WTC11 (cell line): Measurements from ENCODE around the gene IDH3A.
"Not testable (repeated sequence)": the region's sequence is repeated elsewhere in the genome, so short reads cannot be mapped to it uniquely, and the experiment has no call there.

Experiments
- CREM ChIP-seq: sonication (generic); formaldehyde crosslinking; IDR thresholded peaks from 2 replicates; pipeline ENCODE4 v1.8.1; 2022; ENCODE audit warnings: mild to moderate bottlenecking, missing genetic modification reagents, moderate library complexity
- FOXJ3 ChIP-seq: sonication (generic); formaldehyde crosslinking; IDR thresholded peaks from 2 replicates; pipeline ENCODE4 v1.9.0; 2021; ENCODE audit warnings: missing genetic modification reagents, mild to moderate bottlenecking, borderline replicate concordance
- JUN ChIP-seq: sonication (generic); formaldehyde crosslinking; IDR thresholded peaks from 2 replicates; pipeline ENCODE4 v1.8.0; 2023; ENCODE audit warnings: mild to moderate bottlenecking, missing genetic modification reagents
- NFYB ChIP-seq: sonication (generic); formaldehyde crosslinking; conservative IDR thresholded peaks from 2 replicates; pipeline ENCODE4 v1.8.0; 2022; ENCODE audit warnings: low read depth, missing genetic modification reagents
- TCF7 ChIP-seq: sonication (generic); formaldehyde crosslinking; IDR thresholded peaks from 2 replicates; pipeline ENCODE4 v1.8.0; 2022; ENCODE audit warnings: mild to moderate bottlenecking, low read depth, missing genetic modification reagents, moderate library complexity
- ZNF219 ChIP-seq: sonication (generic); formaldehyde crosslinking; IDR thresholded peaks from 2 replicates; pipeline ENCODE4 v1.8.0; 2023; ENCODE audit warnings: missing genetic modification reagents, mild to moderate bottlenecking, borderline replicate concordance
- ZNF396 ChIP-seq: fragments of 250-450 bp; sonication (Bioruptor Pico); IDR thresholded peaks from 2 replicates; pipeline ENCODE4 v1.8.0; 2021; ENCODE audit warnings: mild to moderate bottlenecking, moderate library complexity, borderline replicate concordance
- ZNF671 ChIP-seq: fragments of 250-450 bp; sonication (Bioruptor Pico); IDR thresholded peaks from 2 replicates; pipeline ENCODE4 v1.8.0; 2021; ENCODE audit warnings: mild to moderate bottlenecking
- TF ChIP-seq, protein P1 (sequence below): sonication (generic); formaldehyde crosslinking; IDR thresholded peaks from 2 replicates; pipeline ENCODE4 v1.8.1; 2023; ENCODE audit warnings: mild to moderate bottlenecking, missing genetic modification reagents, moderate library complexity
- TF ChIP-seq, protein P2 (sequence below): fragments of 200-600 bp; IDR thresholded peaks from 2 replicates; pipeline ENCODE4 v1.8.0; 2022; ENCODE audit warnings: antibody characterized with exemption
- TF ChIP-seq, protein P3 (sequence below): sonication (generic); formaldehyde crosslinking; IDR thresholded peaks from 2 replicates; pipeline ENCODE4 v1.8.1; 2023; ENCODE audit warnings: mild to moderate bottlenecking, missing genetic modification reagents, moderate library complexity
- TF ChIP-seq, protein P4 (sequence below): sonication (generic); formaldehyde crosslinking; IDR thresholded peaks from 2 replicates; pipeline ENCODE4 v1.8.0; 2022; ENCODE audit warnings: mild to moderate bottlenecking, missing genetic modification reagents
- TF ChIP-seq, protein P5 (sequence below): sonication (generic); formaldehyde crosslinking; IDR thresholded peaks from 2 replicates; pipeline ENCODE4 v1.8.0; 2022; ENCODE audit warnings: mild to moderate bottlenecking, missing genetic modification reagents

DNA sequence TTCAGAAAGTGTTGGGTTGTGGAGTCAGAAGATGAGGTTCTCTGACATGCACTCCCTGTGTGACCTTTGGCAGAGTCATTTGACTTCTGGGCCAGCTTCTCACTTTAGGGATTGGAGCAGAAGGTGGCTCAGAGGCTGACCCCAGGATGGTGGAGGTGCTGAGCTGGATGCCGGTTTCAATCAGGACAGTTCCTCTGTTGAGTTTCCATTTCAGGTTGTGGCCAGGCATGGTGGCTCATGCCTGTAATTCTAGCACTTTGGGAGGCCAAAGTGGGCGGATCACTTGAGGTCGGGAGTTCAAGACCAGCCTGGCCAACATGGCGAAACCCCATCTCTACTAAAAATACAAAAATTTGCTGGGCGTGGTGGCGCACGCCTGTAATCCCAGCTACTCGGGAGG is 1.9 kb downstream of the IDH3A start:
- TF ChIP-seq ZNF671 (CRISPR knock-in tag); NFYB (CRISPR knock-in tag); FOXJ3 (CRISPR knock-in tag); CREM (CRISPR knock-in tag); ZNF219 (CRISPR knock-in tag); JUN (CRISPR knock-in tag); ZNF396 (CRISPR knock-in tag); TCF7: not testable (repeated sequence)
- TF ChIP-seq, protein P1, sequence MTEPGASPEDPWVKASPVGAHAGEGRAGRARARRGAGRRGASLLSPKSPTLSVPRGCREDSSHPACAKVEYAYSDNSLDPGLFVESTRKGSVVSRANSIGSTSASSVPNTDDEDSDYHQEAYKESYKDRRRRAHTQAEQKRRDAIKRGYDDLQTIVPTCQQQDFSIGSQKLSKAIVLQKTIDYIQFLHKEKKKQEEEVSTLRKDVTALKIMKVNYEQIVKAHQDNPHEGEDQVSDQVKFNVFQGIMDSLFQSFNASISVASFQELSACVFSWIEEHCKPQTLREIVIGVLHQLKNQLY (CRISPR knock-in tag) = not testable (repeated sequence)
- TF ChIP-seq, protein P2, sequence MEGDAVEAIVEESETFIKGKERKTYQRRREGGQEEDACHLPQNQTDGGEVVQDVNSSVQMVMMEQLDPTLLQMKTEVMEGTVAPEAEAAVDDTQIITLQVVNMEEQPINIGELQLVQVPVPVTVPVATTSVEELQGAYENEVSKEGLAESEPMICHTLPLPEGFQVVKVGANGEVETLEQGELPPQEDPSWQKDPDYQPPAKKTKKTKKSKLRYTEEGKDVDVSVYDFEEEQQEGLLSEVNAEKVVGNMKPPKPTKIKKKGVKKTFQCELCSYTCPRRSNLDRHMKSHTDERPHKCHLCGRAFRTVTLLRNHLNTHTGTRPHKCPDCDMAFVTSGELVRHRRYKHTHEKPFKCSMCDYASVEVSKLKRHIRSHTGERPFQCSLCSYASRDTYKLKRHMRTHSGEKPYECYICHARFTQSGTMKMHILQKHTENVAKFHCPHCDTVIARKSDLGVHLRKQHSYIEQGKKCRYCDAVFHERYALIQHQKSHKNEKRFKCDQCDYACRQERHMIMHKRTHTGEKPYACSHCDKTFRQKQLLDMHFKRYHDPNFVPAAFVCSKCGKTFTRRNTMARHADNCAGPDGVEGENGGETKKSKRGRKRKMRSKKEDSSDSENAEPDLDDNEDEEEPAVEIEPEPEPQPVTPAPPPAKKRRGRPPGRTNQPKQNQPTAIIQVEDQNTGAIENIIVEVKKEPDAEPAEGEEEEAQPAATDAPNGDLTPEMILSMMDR = not testable (repeated sequence)
- TF ChIP-seq, protein P3, sequence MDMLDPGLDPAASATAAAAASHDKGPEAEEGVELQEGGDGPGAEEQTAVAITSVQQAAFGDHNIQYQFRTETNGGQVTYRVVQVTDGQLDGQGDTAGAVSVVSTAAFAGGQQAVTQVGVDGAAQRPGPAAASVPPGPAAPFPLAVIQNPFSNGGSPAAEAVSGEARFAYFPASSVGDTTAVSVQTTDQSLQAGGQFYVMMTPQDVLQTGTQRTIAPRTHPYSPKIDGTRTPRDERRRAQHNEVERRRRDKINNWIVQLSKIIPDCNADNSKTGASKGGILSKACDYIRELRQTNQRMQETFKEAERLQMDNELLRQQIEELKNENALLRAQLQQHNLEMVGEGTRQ (CRISPR knock-in tag) = not testable (repeated sequence)
- TF ChIP-seq, protein P4, sequence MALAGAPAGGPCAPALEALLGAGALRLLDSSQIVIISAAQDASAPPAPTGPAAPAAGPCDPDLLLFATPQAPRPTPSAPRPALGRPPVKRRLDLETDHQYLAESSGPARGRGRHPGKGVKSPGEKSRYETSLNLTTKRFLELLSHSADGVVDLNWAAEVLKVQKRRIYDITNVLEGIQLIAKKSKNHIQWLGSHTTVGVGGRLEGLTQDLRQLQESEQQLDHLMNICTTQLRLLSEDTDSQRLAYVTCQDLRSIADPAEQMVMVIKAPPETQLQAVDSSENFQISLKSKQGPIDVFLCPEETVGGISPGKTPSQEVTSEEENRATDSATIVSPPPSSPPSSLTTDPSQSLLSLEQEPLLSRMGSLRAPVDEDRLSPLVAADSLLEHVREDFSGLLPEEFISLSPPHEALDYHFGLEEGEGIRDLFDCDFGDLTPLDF (CRISPR knock-in tag) = not testable (repeated sequence)
- TF ChIP-seq, protein P5, sequence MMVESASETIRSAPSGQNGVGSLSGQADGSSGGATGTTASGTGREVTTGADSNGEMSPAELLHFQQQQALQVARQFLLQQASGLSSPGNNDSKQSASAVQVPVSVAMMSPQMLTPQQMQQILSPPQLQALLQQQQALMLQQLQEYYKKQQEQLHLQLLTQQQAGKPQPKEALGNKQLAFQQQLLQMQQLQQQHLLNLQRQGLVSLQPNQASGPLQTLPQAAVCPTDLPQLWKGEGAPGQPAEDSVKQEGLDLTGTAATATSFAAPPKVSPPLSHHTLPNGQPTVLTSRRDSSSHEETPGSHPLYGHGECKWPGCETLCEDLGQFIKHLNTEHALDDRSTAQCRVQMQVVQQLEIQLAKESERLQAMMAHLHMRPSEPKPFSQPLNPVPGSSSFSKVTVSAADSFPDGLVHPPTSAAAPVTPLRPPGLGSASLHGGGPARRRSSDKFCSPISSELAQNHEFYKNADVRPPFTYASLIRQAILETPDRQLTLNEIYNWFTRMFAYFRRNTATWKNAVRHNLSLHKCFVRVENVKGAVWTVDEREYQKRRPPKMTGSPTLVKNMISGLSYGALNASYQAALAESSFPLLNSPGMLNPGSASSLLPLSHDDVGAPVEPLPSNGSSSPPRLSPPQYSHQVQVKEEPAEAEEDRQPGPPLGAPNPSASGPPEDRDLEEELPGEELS = not testable (repeated sequence)
